SK-N-SH (cell line): ENCODE results near the gene PPM1N. TPM values are rescaled to one million over a fixed set of nuclear protein-coding genes. Genes with fewer than 3 reads are reported as not detected.

ENCODE experiments used
- CTCF ChIA-PET: fragments of 300-600, 350-600 bp; formaldehyde crosslinking; extraction: SDS; loops from one replicate; lab custom pipeline; 2021; lab: Yijun Ruan, JAX
- POLR2A ChIA-PET: fragments of 350-600 bp; sonication (Branson Sonifier 250); formaldehyde crosslinking; extraction: SDS; loops from one replicate; lab custom pipeline; 2020; ENCODE audit warnings: antibody characterized with exemption, inconsistent platforms; lab: Yijun Ruan, JAX
- DNase-seq: peaks from one replicate; pipeline ENCODE4 v3.0.0; 2012
- H2AFZ ChIP-seq: fragments of 200-600 bp; sonication (generic); 2 replicates; pipeline ENCODE4 v1.8.1; 2016; ENCODE audit warnings: antibody characterized with exemption, mild to moderate bottlenecking, low read depth
- H3F3A ChIP-seq: fragments of 200-600 bp; sonication (generic); replicated peaks from 2 replicates; pipeline ENCODE3; 2016; ENCODE audit warnings: antibody characterized with exemption, mild to moderate bottlenecking; ENCODE audit not compliant: insufficient read depth
- H3K27ac ChIP-seq, 2 experiments: fragments of 200-500 bp in 1 of 2; fragments of 200-600 bp in 1 of 2; sonication (Bioruptor generic) in 1 of 2; sonication (generic), shearing (Covaris generic) in 1 of 2; 2 replicates each; pipeline versions ENCODE4 v1.5.1 to v1.6.1; 2014 to 2016; ENCODE audit warnings: low read depth in 2 of 2, inconsistent platforms in 1 of 2, low read length in 1 of 2, mild to moderate bottlenecking in 1 of 2, mixed read lengths in 1 of 2
- H3K27me3 ChIP-seq: fragments of 200-600 bp; sonication (generic), shearing (Covaris generic); 2 replicates; pipeline ENCODE4 v1.6.1; 2016; ENCODE audit warnings: mixed run types; ENCODE audit not compliant: insufficient read depth
- H3K36me3 ChIP-seq, 2 experiments: fragments of 200-500 bp in 1 of 2; fragments of 200-600 bp in 1 of 2; sonication (Bioruptor generic) in 1 of 2; sonication (generic) in 1 of 2; replicated peaks in 1 of 2; 2 replicates each; pipeline versions ENCODE3 to v1.5.1; 2014 to 2016; ENCODE audit warnings: low read length in 1 of 2, mild to moderate bottlenecking in 1 of 2; ENCODE audit not compliant: insufficient read depth in 2 of 2, control insufficient read depth in 1 of 2
- H3K4me1 ChIP-seq, 2 experiments: fragments of 200-500 bp in 1 of 2; fragments of 200-600 bp in 1 of 2; sonication (Bioruptor generic) in 1 of 2; sonication (generic), shearing (Covaris generic) in 1 of 2; 2 replicates each; pipeline versions ENCODE4 v1.5.1 to v1.6.1; 2014 to 2016; ENCODE audit warnings: low read depth in 1 of 2, low read length in 1 of 2, mixed run types in 1 of 2; ENCODE audit not compliant: insufficient read depth in 2 of 2, control insufficient read depth in 1 of 2
- H3K4me2 ChIP-seq: fragments of 200-600 bp; sonication (generic), shearing (Covaris generic); 2 replicates; pipeline ENCODE4 v1.6.1; 2017; ENCODE audit warnings: mixed run types
- H3K4me3 ChIP-seq, 2 experiments: fragments of 200-500 bp in 1 of 2; fragments of 200-600 bp in 1 of 2; sonication (Bioruptor generic) in 1 of 2; sonication (generic), shearing (Covaris generic) in 1 of 2; 2 replicates each; pipeline versions ENCODE4 v1.5.1 to v1.8.1; 2014 to 2016; ENCODE audit warnings: low read depth in 2 of 2, inconsistent platforms in 1 of 2, low read length in 1 of 2, mild to moderate bottlenecking in 1 of 2, mixed read lengths in 1 of 2, moderate library complexity in 1 of 2
- H3K79me2 ChIP-seq: fragments of 200-600 bp; sonication (generic); 2 replicates; pipeline ENCODE4 v1.8.1; 2017; ENCODE audit warnings: mild to moderate bottlenecking; ENCODE audit not compliant: insufficient read depth
- H3K9ac ChIP-seq: fragments of 200-600 bp; sonication (generic); 2 replicates; pipeline ENCODE4 v1.6.1; 2017; ENCODE audit warnings: mixed run types
- H3K9me2 ChIP-seq: fragments of 200-600 bp; sonication (generic); 2 replicates; pipeline ENCODE4 v1.6.1; 2017; ENCODE audit warnings: mixed run types
- H3K9me3 ChIP-seq: fragments of 200-600 bp; sonication (generic); 2 replicates; pipeline ENCODE4 v1.6.1; 2017; ENCODE audit warnings: mixed run types, mild to moderate bottlenecking, moderate library complexity
- H4K20me1 ChIP-seq: fragments of 200-600 bp; sonication (generic); 2 replicates; pipeline ENCODE4 v1.6.1; 2017; ENCODE audit warnings: mild to moderate bottlenecking, mixed run types; ENCODE audit not compliant: insufficient read depth
- CHD2 ChIP-seq: fragments of 150-350 bp; IDR thresholded peaks from 2 replicates; pipeline ENCODE4 v1.6.1; 2018; ENCODE audit warnings: low read length; ENCODE audit not compliant: partially characterized antibody
- EZH2phosphoT487 ChIP-seq: fragments of 200-600 bp; sonication (generic); IDR thresholded peaks from 2 replicates; pipeline ENCODE4 v1.6.1; 2017; ENCODE audit warnings: low read depth, mixed run types, mild to moderate bottlenecking, antibody characterized with exemption, moderate library complexity, borderline replicate concordance
- FOSL2 ChIP-seq: IDR thresholded peaks from 2 replicates; pipeline ENCODE4 v1.4.0; 2012; ENCODE audit warnings: low read depth, mild to moderate bottlenecking, moderate library complexity, borderline replicate concordance
- FOXJ3 ChIP-seq: sonication (generic); formaldehyde crosslinking; IDR thresholded peaks from 2 replicates; pipeline ENCODE4 v1.5.1; 2020; ENCODE audit warnings: mild to moderate bottlenecking, missing genetic modification reagents
- GABPA ChIP-seq: IDR thresholded peaks from 2 replicates; pipeline ENCODE4 v1.4.0; 2012; ENCODE audit warnings: low read depth, mild to moderate bottlenecking
- GATA2 ChIP-seq: sonication (generic); formaldehyde crosslinking; IDR thresholded peaks from 2 replicates; pipeline ENCODE4 v1.5.0; 2020; ENCODE audit warnings: mild to moderate bottlenecking, missing genetic modification reagents
- JUND ChIP-seq: IDR thresholded peaks from 2 replicates; pipeline ENCODE4 v1.4.0; 2012
- MEF2A ChIP-seq: IDR thresholded peaks from 2 replicates; pipeline ENCODE4 v1.4.0; 2012; ENCODE audit warnings: low read depth, borderline replicate concordance
- RCOR1 ChIP-seq: fragments of 150-350 bp; IDR thresholded peaks from 2 replicates; pipeline ENCODE4 v1.6.1; 2017; ENCODE audit warnings: antibody characterized with exemption, low read length
- SMC3 ChIP-seq: IDR thresholded peaks from 2 replicates; pipeline ENCODE4 v1.6.1; 2012; ENCODE audit warnings: low read depth, low read length, improper control_type of control experiment
- TAF1 ChIP-seq: IDR thresholded peaks from 2 replicates; pipeline ENCODE4 v1.6.1; 2012; ENCODE audit warnings: low read depth, mild to moderate bottlenecking, low read length, moderate library complexity, borderline replicate concordance
- TEAD4 ChIP-seq: IDR thresholded peaks from 2 replicates; pipeline ENCODE4 v1.4.0; 2012; ENCODE audit warnings: mild to moderate bottlenecking, borderline replicate concordance; ENCODE audit not compliant: insufficient read depth
- WGBS: methylation state at CpG from one replicate; pipeline ENCODE4 v1.1.6; 2017; ENCODE audit warnings: low lambda C conversion rate; 5-methylcytosine and 5-hydroxymethylcytosine counted together
- polyA plus RNA-seq, 3 experiments: library from polyadenylated mRNA; depleted of rRNA; stranded (reverse); fragments of >200 nt; gene quantifications; 2 replicates each; pipeline ENCODE4 v1.2.3, GENCODE V29; 2012
- TF ChIP-seq, protein P1 (sequence below): IDR thresholded peaks from 2 replicates; pipeline ENCODE4 v1.4.0; 2012; ENCODE audit warnings: low read depth, borderline replicate concordance
- TF ChIP-seq, protein P2 (sequence below): IDR thresholded peaks from 2 replicates; pipeline ENCODE4; 2012
- TF ChIP-seq, protein P3 (sequence below): IDR thresholded peaks from 2 replicates; pipeline ENCODE4 v1.6.1; 2012; ENCODE audit warnings: mild to moderate bottlenecking, low read depth, low read length, moderate library complexity
- TF ChIP-seq, protein P4 (sequence below): fragments of 200-600 bp; sonication (generic); IDR thresholded peaks from 2 replicates; pipeline ENCODE4 v1.6.1; 2017; ENCODE audit warnings: antibody characterized with exemption, mild to moderate bottlenecking, moderate library complexity
- TF ChIP-seq, protein P5 (sequence below): IDR thresholded peaks from 2 replicates; pipeline ENCODE4 v1.4.0; 2012; ENCODE audit warnings: low read depth, borderline replicate concordance
- TF ChIP-seq, protein P6 (sequence below): IDR thresholded peaks from 2 replicates; pipeline ENCODE4 v1.4.0; 2012; ENCODE audit warnings: low read depth

The PPM1N gene
- polyA plus RNA-seq, 1 of the 3 experiments (the other 2 are of a cell fraction), result 10.3 TPM

DNA sequence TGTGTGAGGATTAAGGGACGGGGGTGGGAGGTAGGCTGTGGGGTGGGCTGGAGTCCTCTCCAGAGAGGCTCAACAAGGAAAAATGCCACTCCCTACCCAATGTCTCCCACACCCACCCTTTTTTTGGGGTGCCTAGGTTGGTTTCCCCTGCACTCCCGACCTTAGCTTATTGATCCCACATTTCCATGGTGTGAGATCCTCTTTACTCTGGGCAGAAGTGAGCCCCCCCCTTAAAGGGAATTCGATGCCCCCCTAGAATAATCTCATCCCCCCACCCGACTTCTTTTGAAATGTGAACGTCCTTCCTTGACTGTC, 24.9 kb upstream of the PPM1N start:
- Histone ChIP-seq H3K9me3 (no peaks in the 10 kb centered on the region), H3K9me2 (no peaks in the 10 kb centered on the region), H3K9ac (no peak overlapping the region), H3K4me3 (no peak overlapping the region), H3K4me1 (peaks cover 0 to 17% of the 10 kb centered on the region in 2 experiments; a peak in 2 of 4 replicates), H3K27me3 (no peaks in the 10 kb centered on the region), H4K20me1 (peaks cover 36% of the 10 kb centered on the region; the same call in 1 of the 2 replicates), H3F3A (peaks cover 8% of the 10 kb centered on the region), H2AFZ (no peak overlapping the region), H3K79me2 (no peaks in the 10 kb centered on the region), H3K27ac (no peak overlapping the region), H3K36me3 (no peaks in the 10 kb centered on the region), H3K4me2 (no peak overlapping the region)
- ChIA-PET POLR2A (no interaction called here), CTCF (interaction anchor here (2.0 to 27.6 kb wide), 2 partner anchors 12 to 30 kb away, joined by 12 to 870 read pairs; no protein-coding TSS in a partner anchor)
- TF ChIP-seq, protein P1, sequence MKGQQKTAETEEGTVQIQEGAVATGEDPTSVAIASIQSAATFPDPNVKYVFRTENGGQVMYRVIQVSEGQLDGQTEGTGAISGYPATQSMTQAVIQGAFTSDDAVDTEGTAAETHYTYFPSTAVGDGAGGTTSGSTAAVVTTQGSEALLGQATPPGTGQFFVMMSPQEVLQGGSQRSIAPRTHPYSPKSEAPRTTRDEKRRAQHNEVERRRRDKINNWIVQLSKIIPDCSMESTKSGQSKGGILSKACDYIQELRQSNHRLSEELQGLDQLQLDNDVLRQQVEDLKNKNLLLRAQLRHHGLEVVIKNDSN, result no peak
- TF ChIP-seq FOXJ3, result no peak
- TF ChIP-seq, protein P2, sequence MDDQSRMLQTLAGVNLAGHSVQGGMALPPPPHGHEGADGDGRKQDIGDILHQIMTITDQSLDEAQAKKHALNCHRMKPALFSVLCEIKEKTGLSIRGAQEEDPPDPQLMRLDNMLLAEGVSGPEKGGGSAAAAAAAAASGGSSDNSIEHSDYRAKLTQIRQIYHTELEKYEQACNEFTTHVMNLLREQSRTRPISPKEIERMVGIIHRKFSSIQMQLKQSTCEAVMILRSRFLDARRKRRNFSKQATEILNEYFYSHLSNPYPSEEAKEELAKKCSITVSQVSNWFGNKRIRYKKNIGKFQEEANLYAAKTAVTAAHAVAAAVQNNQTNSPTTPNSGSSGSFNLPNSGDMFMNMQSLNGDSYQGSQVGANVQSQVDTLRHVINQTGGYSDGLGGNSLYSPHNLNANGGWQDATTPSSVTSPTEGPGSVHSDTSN, result no peak
- no peak for TF ChIP-seq RCOR1
- TF ChIP-seq GABPA, result no peak
- no peak for TF ChIP-seq TEAD4
- TF ChIP-seq, protein P3, sequence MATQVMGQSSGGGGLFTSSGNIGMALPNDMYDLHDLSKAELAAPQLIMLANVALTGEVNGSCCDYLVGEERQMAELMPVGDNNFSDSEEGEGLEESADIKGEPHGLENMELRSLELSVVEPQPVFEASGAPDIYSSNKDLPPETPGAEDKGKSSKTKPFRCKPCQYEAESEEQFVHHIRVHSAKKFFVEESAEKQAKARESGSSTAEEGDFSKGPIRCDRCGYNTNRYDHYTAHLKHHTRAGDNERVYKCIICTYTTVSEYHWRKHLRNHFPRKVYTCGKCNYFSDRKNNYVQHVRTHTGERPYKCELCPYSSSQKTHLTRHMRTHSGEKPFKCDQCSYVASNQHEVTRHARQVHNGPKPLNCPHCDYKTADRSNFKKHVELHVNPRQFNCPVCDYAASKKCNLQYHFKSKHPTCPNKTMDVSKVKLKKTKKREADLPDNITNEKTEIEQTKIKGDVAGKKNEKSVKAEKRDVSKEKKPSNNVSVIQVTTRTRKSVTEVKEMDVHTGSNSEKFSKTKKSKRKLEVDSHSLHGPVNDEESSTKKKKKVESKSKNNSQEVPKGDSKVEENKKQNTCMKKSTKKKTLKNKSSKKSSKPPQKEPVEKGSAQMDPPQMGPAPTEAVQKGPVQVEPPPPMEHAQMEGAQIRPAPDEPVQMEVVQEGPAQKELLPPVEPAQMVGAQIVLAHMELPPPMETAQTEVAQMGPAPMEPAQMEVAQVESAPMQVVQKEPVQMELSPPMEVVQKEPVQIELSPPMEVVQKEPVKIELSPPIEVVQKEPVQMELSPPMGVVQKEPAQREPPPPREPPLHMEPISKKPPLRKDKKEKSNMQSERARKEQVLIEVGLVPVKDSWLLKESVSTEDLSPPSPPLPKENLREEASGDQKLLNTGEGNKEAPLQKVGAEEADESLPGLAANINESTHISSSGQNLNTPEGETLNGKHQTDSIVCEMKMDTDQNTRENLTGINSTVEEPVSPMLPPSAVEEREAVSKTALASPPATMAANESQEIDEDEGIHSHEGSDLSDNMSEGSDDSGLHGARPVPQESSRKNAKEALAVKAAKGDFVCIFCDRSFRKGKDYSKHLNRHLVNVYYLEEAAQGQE, result no peak
- TF ChIP-seq TAF1, result no peak
- TF ChIP-seq GATA2 (CRISPR knock-in tag), result no peak
- TF ChIP-seq, protein P4, sequence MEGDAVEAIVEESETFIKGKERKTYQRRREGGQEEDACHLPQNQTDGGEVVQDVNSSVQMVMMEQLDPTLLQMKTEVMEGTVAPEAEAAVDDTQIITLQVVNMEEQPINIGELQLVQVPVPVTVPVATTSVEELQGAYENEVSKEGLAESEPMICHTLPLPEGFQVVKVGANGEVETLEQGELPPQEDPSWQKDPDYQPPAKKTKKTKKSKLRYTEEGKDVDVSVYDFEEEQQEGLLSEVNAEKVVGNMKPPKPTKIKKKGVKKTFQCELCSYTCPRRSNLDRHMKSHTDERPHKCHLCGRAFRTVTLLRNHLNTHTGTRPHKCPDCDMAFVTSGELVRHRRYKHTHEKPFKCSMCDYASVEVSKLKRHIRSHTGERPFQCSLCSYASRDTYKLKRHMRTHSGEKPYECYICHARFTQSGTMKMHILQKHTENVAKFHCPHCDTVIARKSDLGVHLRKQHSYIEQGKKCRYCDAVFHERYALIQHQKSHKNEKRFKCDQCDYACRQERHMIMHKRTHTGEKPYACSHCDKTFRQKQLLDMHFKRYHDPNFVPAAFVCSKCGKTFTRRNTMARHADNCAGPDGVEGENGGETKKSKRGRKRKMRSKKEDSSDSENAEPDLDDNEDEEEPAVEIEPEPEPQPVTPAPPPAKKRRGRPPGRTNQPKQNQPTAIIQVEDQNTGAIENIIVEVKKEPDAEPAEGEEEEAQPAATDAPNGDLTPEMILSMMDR, result no peak
- no peak for TF ChIP-seq JUND
- no peak for TF ChIP-seq CHD2
- TF ChIP-seq, protein P5, sequence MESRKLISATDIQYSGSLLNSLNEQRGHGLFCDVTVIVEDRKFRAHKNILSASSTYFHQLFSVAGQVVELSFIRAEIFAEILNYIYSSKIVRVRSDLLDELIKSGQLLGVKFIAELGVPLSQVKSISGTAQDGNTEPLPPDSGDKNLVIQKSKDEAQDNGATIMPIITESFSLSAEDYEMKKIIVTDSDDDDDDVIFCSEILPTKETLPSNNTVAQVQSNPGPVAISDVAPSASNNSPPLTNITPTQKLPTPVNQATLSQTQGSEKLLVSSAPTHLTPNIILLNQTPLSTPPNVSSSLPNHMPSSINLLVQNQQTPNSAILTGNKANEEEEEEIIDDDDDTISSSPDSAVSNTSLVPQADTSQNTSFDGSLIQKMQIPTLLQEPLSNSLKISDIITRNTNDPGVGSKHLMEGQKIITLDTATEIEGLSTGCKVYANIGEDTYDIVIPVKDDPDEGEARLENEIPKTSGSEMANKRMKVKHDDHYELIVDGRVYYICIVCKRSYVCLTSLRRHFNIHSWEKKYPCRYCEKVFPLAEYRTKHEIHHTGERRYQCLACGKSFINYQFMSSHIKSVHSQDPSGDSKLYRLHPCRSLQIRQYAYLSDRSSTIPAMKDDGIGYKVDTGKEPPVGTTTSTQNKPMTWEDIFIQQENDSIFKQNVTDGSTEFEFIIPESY, result no peak
- TF ChIP-seq EZH2phosphoT487, result no peak
- TF ChIP-seq FOSL2, result no peak
- TF ChIP-seq MEF2A, result no peak
- TF ChIP-seq SMC3, result no peak
- TF ChIP-seq, protein P6, sequence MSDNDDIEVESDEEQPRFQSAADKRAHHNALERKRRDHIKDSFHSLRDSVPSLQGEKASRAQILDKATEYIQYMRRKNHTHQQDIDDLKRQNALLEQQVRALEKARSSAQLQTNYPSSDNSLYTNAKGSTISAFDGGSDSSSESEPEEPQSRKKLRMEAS, result no peak
- WGBS, result 35% methylated on average over 4 of the region's 5 CpGs
- DNase-seq, result no peak
